H9 (cell line): Measurements from ENCODE around the gene MSANTD1. TPM values are rescaled to one million over a fixed set of nuclear protein-coding genes. Genes with fewer than 3 reads are reported as not detected.
A peak's percentile ranks its signal among the peaks of the same experiment; 100 is the strongest.

Experiments used
- DNase-seq: peaks from one replicate; pipeline ENCODE4 v3.0.0-alpha.2; 2017
- H2AFZ ChIP-seq: one replicate; pipeline ENCODE4 v1.6.1; 2013; ENCODE audit warnings: mild to moderate bottlenecking, low read length, control low read depth, moderate library complexity
- H2AK5ac ChIP-seq: 2 replicates; pipeline ENCODE4 v1.6.1; 2013; ENCODE audit warnings: low read length, control low read depth, mixed read lengths; ENCODE audit not compliant: insufficient read length
- H2BK120ac ChIP-seq: one replicate; pipeline ENCODE4 v1.6.1; 2013; ENCODE audit warnings: low read depth, mild to moderate bottlenecking, low read length, control low read depth, inconsistent platforms; ENCODE audit not compliant: poor library complexity, severe bottlenecking
- H2BK12ac ChIP-seq: 2 replicates; pipeline ENCODE4 v1.6.1; 2013; ENCODE audit warnings: low read length, control low read depth, mixed read lengths, low read depth; ENCODE audit not compliant: insufficient read length
- H2BK15ac ChIP-seq: 2 replicates; pipeline ENCODE4 v1.6.1; 2013; ENCODE audit warnings: low read depth, low read length, control low read depth
- H2BK20ac ChIP-seq: one replicate; pipeline ENCODE4 v1.6.1; 2013; ENCODE audit warnings: low read depth, mild to moderate bottlenecking, low read length, control low read depth, inconsistent platforms; ENCODE audit not compliant: poor library complexity, severe bottlenecking
- H2BK5ac ChIP-seq: 2 replicates; pipeline ENCODE4 v1.6.1; 2013; ENCODE audit warnings: low read length, control low read depth, mixed read lengths; ENCODE audit not compliant: insufficient read length
- H3K14ac ChIP-seq: 2 replicates; pipeline ENCODE4 v1.6.1; 2013; ENCODE audit warnings: low read length, control low read depth; ENCODE audit not compliant: insufficient read depth
- H3K18ac ChIP-seq: 2 replicates; pipeline ENCODE4 v1.6.1; 2013; ENCODE audit warnings: low read depth, mild to moderate bottlenecking, mixed read lengths, low read length, control low read depth; ENCODE audit not compliant: insufficient read length
- H3K23ac ChIP-seq: 2 replicates; pipeline ENCODE4 v1.6.1; 2013; ENCODE audit warnings: low read length, control low read depth, mixed read lengths, low read depth; ENCODE audit not compliant: insufficient read length
- H3K23me2 ChIP-seq: 2 replicates; pipeline ENCODE4 v1.6.1; 2013; ENCODE audit warnings: low read depth, mild to moderate bottlenecking, mixed read lengths, low read length, control low read depth; ENCODE audit not compliant: insufficient read length, poor library complexity, severe bottlenecking
- H3K27ac ChIP-seq: 2 replicates; pipeline ENCODE4 v1.5.1; 2013; ENCODE audit warnings: low read length, control low read depth, mixed read lengths, low read depth; ENCODE audit not compliant: insufficient read length
- H3K27me3 ChIP-seq: 2 replicates; pipeline ENCODE4 v1.6.1; 2013; ENCODE audit warnings: low read length, control low read depth, inconsistent platforms; ENCODE audit not compliant: insufficient read depth
- H3K4ac ChIP-seq: 2 replicates; pipeline ENCODE4 v1.6.1; 2013; ENCODE audit warnings: low read depth, mild to moderate bottlenecking, control low read depth, inconsistent platforms, low read length, moderate library complexity
- H3K4me1 ChIP-seq: 2 replicates; pipeline ENCODE4 v1.6.1; 2013; ENCODE audit warnings: low read length, control low read depth, inconsistent platforms; ENCODE audit not compliant: insufficient read depth
- H3K4me2 ChIP-seq: 2 replicates; pipeline ENCODE4 v1.6.1; 2013; ENCODE audit warnings: low read length, control low read depth, mixed read lengths; ENCODE audit not compliant: insufficient read length, insufficient read depth
- H3K56ac ChIP-seq: 2 replicates; pipeline ENCODE4 v1.6.1; 2013; ENCODE audit warnings: low read depth, mild to moderate bottlenecking, mixed read lengths, low read length, control low read depth; ENCODE audit not compliant: insufficient read length
- H3K79me1 ChIP-seq: 2 replicates; pipeline ENCODE4 v1.6.1; 2013; ENCODE audit warnings: low read depth, mild to moderate bottlenecking, moderate library complexity, low read length, control low read depth, inconsistent platforms; ENCODE audit not compliant: insufficient read depth, poor library complexity, severe bottlenecking
- H3K79me2 ChIP-seq: 2 replicates; pipeline ENCODE4 v1.6.1; 2013; ENCODE audit warnings: low read length, control low read depth, inconsistent platforms; ENCODE audit not compliant: insufficient read depth
- H3K9ac ChIP-seq: 2 replicates; pipeline ENCODE4 v1.6.1; 2013; ENCODE audit warnings: low read length, control low read depth, mixed read lengths; ENCODE audit not compliant: insufficient read length; ENCODE audit errors: extremely low read depth
- H3K9me3 ChIP-seq: one replicate; pipeline ENCODE4 v1.6.1; 2013; ENCODE audit warnings: low read depth, low read length, inconsistent platforms; ENCODE audit not compliant: control insufficient read depth
- H3T11ph ChIP-seq: one replicate; pipeline ENCODE4 v1.6.1; 2013; ENCODE audit warnings: mild to moderate bottlenecking, low read length, control low read depth, inconsistent platforms
- H4K20me1 ChIP-seq: one replicate; pipeline ENCODE4 v1.6.1; 2013; ENCODE audit not compliant: control insufficient read depth, insufficient read length, insufficient read depth
- H4K5ac ChIP-seq: 2 replicates; pipeline ENCODE4 v1.6.1; 2013; ENCODE audit warnings: low read depth, mild to moderate bottlenecking, mixed read lengths, low read length, control low read depth; ENCODE audit not compliant: insufficient read length
- H4K8ac ChIP-seq: replicated peaks from 2 replicates; pipeline ENCODE4 v1.6.1; 2013; ENCODE audit warnings: low read length, control low read depth, mixed read lengths, low read depth; ENCODE audit not compliant: insufficient read length
- H4K91ac ChIP-seq: 2 replicates; pipeline ENCODE4 v1.6.1; 2013; ENCODE audit warnings: low read depth, mild to moderate bottlenecking, moderate library complexity, mixed read lengths, low read length, control low read depth; ENCODE audit not compliant: insufficient read length
- H3K27ac Mint-ChIP-seq, 3 experiments: 2 replicates in 2 of 3; 3 replicates in 1 of 3; pipeline ENCODE4 v1.8.0; 2020 to 2021; ENCODE audit warnings: mixed read lengths in 3 of 3, mild to moderate bottlenecking in 1 of 3, moderate library complexity in 1 of 3
- H3K27me3 Mint-ChIP-seq: 2 replicates; pipeline ENCODE4 v1.8.0; 2021; ENCODE audit warnings: low read depth, mild to moderate bottlenecking, moderate library complexity, mixed read lengths
- H3K36me3 Mint-ChIP-seq, 3 experiments: 2 replicates in 2 of 3; 3 replicates in 1 of 3; pipeline ENCODE4 v1.8.0; 2020 to 2021; ENCODE audit warnings: low read depth in 3 of 3, mixed read lengths in 3 of 3; ENCODE audit not compliant: insufficient read depth in 1 of 3
- H3K4me1 Mint-ChIP-seq, 2 experiments: 2 replicates each; pipeline ENCODE4 v1.8.0; 2020; ENCODE audit warnings: mixed read lengths in 2 of 2
- H3K4me3 Mint-ChIP-seq, 2 experiments: 2 replicates in 1 of 2; 3 replicates in 1 of 2; pipeline ENCODE4 v1.8.0; 2020 to 2021; ENCODE audit warnings: mild to moderate bottlenecking in 2 of 2, mixed read lengths in 2 of 2, moderate library complexity in 1 of 2
- H3K9me3 Mint-ChIP-seq, 2 experiments: 2 replicates in 1 of 2; 3 replicates in 1 of 2; pipeline ENCODE4 v1.8.0; 2020; ENCODE audit warnings: mild to moderate bottlenecking in 2 of 2, mixed read lengths in 2 of 2, moderate library complexity in 1 of 2
- CTCF ChIP-seq: fragments of 200-600 bp; sonication (generic); conservative IDR thresholded peaks from 3 replicates; pipeline ENCODE4 v1.8.0; 2021; ENCODE audit warnings: antibody characterized with exemption, mild to moderate bottlenecking
- WGBS: extraction: QIAGEN DNeasy Blood & Tissue Kit; methylation state at CpG from one replicate; pipeline ENCODE4 v1.1.7; 2013; ENCODE audit warnings: missing lambda C conversion rate, low lambda C conversion rate, mixed read lengths; ENCODE audit not compliant: insufficient read length; ENCODE audit errors: extremely low coverage; 5-methylcytosine and 5-hydroxymethylcytosine counted together
- total RNA-seq: library from RNA; stranded (reverse); gene quantifications from 2 replicates; pipeline ENCODE4 v1.2.1, GENCODE V29; 2021

MSANTD1 gene
- total RNA-seq, 1 experiment from 2014 or later = 0.83 TPM

- peaks cover 22 to 62% of the 10 kb centered on the region in 2 experiments for H3K4me1 Mint-ChIP-seq
These were observed 10.2 kb upstream of the MSANTD1 start for GRCh38 chr4:3238721-3239120.

More at GRCh38 chr4:3238721-3239120, 10.2 kb upstream of the MSANTD1 start:
- Mint-ChIP-seq H3K27ac (peak overlapping the region in 1 of 3 experiments; percentile 67; a peak in 1 of 7 replicates), H3K27me3 (peaks cover 64% of the 10 kb centered on the region), H3K9me3 (no peaks in the 10 kb centered on the region; a peak in 1 of 5 replicates), H3K4me3 (peak overlapping the region in 1 of 2 experiments; percentile 46; a peak in 1 of 5 replicates), H3K36me3 (peaks cover 41 to 70% (median 59%) of the 10 kb centered on the region in 3 experiments)
- no peaks in the 10 kb centered on the region for H3K79me1 ChIP-seq
- no peak overlapping the region for H2BK15ac ChIP-seq
- no peak overlapping the region for H3K23ac ChIP-seq
- H3K18ac ChIP-seq = no peak overlapping the region
- no peak overlapping the region for H3K14ac ChIP-seq
- no peaks in the 10 kb centered on the region for H3K23me2 ChIP-seq
- H3K27ac ChIP-seq = no peak overlapping the region
- H4K8ac ChIP-seq = no peak overlapping the region
- TF ChIP-seq CTCF = no peak
- H2BK12ac ChIP-seq = no peak overlapping the region
- no peak overlapping the region for H2AFZ ChIP-seq
- H3K4ac ChIP-seq = no peak overlapping the region
- no peaks in the 10 kb centered on the region for H3K9me3 ChIP-seq
- H3T11ph ChIP-seq = no peak overlapping the region
- no peaks in the 10 kb centered on the region; the same call in 1 of the 2 replicates for H3K27me3 ChIP-seq
- no peak for DNase-seq
- H2AK5ac ChIP-seq = no peak overlapping the region
- H3K79me2 ChIP-seq = no peaks in the 10 kb centered on the region
- no CpG with 5 or more reads among the region's 18 CpGs for WGBS
- H4K5ac ChIP-seq = no peak overlapping the region
- H4K20me1 ChIP-seq = no peaks in the 10 kb centered on the region
- no peak overlapping the region for H2BK5ac ChIP-seq
- H3K4me2 ChIP-seq = no peak overlapping the region
- no peak overlapping the region for H2BK20ac ChIP-seq
- no peak overlapping the region for H3K9ac ChIP-seq
- no peak overlapping the region for H4K91ac ChIP-seq
- no peak overlapping the region for H3K56ac ChIP-seq
- no peak overlapping the region for H2BK120ac ChIP-seq
- peaks cover 3% of the 10 kb centered on the region; the same call in 1 of the 2 replicates for H3K4me1 ChIP-seq
